Activated CD4-positive, alpha-beta T cell treated with anti-CD3 and anti-CD28 coated beads, Interleukin-10, Interleukin-2, amounts not matched to agents 100 ng/mL and 50 ng/mL, durations not matched to agents 16 hours and 8 hours (primary cell): Measurements from ENCODE around the gene BTNL8.
"Not testable (repeated sequence)": the region's sequence is repeated elsewhere in the genome, so short reads cannot be mapped to it uniquely, and the experiment has no call there.

ENCODE experiments used
- DNase-seq: peaks from one replicate; pipeline ENCODE4 v3.0.0-alpha.2; 2020

Gene BTNL8

GRCh38 chr5:180875860-180876426, 23.0 kb upstream of the BTNL8 start:
- no peak for DNase-seq

- not testable (repeated sequence) for DNase-seq
Observed at GRCh38 chr5:180885845-180886529, 13.0 kb upstream of the BTNL8 start.

- no peak for DNase-seq
Observed at GRCh38 chr5:180889381-180889780, 9.6 kb upstream of the BTNL8 start.

- not testable (repeated sequence) for DNase-seq
Observed at GRCh38 chr5:180895330-180895729, 3.6 kb upstream of the BTNL8 start.

GRCh38 chr5:180900178-180900577, 1.2 kb downstream of the BTNL8 start:
- no peak for DNase-seq

- DNase-seq, result no peak
Observed at GRCh38 chr5:180901319-180902009, 2.5 kb downstream of the BTNL8 start.

- DNase-seq, result no peak
Observed at GRCh38 chr5:180908400-180908799, 9.4 kb downstream of the BTNL8 start.

GRCh38 chr5:180908998-180909731, 10.2 kb downstream of the BTNL8 start:
- no peak for DNase-seq

- no peak for DNase-seq
Observed at GRCh38 chr5:180909782-180910181, 10.8 kb downstream of the BTNL8 start.

GRCh38 chr5:180910182-180910581, 11.2 kb downstream of the BTNL8 start:
- DNase-seq, result no peak

GRCh38 chr5:180910735-180911134, 11.8 kb downstream of the BTNL8 start:
- DNase-seq, result no peak

- no peak for DNase-seq
Observed at GRCh38 chr5:180914646-180915045, 15.7 kb downstream of the BTNL8 start.

- no peak for DNase-seq
Observed at GRCh38 chr5:180915924-180916323, 17.0 kb downstream of the BTNL8 start.

- DNase-seq, result no peak
Observed at GRCh38 chr5:180918380-180918779, 19.4 kb downstream of the BTNL8 start.

- DNase-seq, result no peak
Observed at GRCh38 chr5:180920710-180921109, 21.8 kb downstream of the BTNL8 start.

- DNase-seq, result no peak
Observed at GRCh38 chr5:180922932-180923331, 24.0 kb downstream of the BTNL8 start.

- DNase-seq, result no peak
Observed at GRCh38 chr5:180932660-180933059, 33.7 kb downstream of the BTNL8 start.

GRCh38 chr5:180935203-180935602, 36.2 kb downstream of the BTNL8 start:
- DNase-seq, result no peak

GRCh38 chr5:180938294-180938693, 39.3 kb downstream of the BTNL8 start:
- DNase-seq, result no peak

GRCh38 chr5:180950291-180950949, 51.5 kb downstream of the BTNL8 start:
- no peak for DNase-seq

GRCh38 chr5:180959661-180960060, 60.7 kb downstream of the BTNL8 start:
- no peak for DNase-seq

GRCh38 chr5:180960209-180960608, 61.2 kb downstream of the BTNL8 start:
- no peak for DNase-seq

- DNase-seq, result no peak
Observed at GRCh38 chr5:180969406-180969805, 70.4 kb downstream of the BTNL8 start.
